Chondrocyte (in vitro differentiated cells): ENCODE results near the gene THEM5. TPM values are rescaled to one million over a fixed set of nuclear protein-coding genes. Genes with fewer than 3 reads are reported as not detected.
A peak's percentile ranks its signal among the peaks of the same experiment; 100 is the strongest.

ENCODE experiments used
- DNase-seq: peaks from one replicate; pipeline ENCODE4 v3.0.0; 2021; ENCODE audit warnings: mixed read lengths, low spot score
- H3K27ac Mint-ChIP-seq: one replicate; pipeline ENCODE4 v1.8.0; 2021; ENCODE audit warnings: mild to moderate bottlenecking, moderate library complexity, mixed read lengths; ENCODE audit not compliant: unreplicated experiment
- H3K27me3 Mint-ChIP-seq: 2 replicates; pipeline ENCODE4 v1.8.0; 2021; ENCODE audit warnings: low read depth, mixed read lengths
- H3K36me3 Mint-ChIP-seq: 2 replicates; pipeline ENCODE4 v1.8.0; 2021; ENCODE audit warnings: low read depth, mixed read lengths
- H3K4me1 Mint-ChIP-seq: 2 replicates; pipeline ENCODE4 v1.8.0; 2021; ENCODE audit warnings: low read depth, mild to moderate bottlenecking, mixed read lengths
- H3K4me3 Mint-ChIP-seq: one replicate; pipeline ENCODE4 v1.8.0; 2021; ENCODE audit warnings: mild to moderate bottlenecking, moderate library complexity, mixed read lengths; ENCODE audit not compliant: unreplicated experiment
- H3K9me3 Mint-ChIP-seq: 2 replicates; pipeline ENCODE4 v1.8.0; 2021; ENCODE audit warnings: low read depth, mixed read lengths
- CTCF ChIP-seq: fragments of 200-600 bp; sonication (generic); IDR thresholded peaks from 2 replicates; pipeline ENCODE4 v1.5.0; 2021; ENCODE audit warnings: antibody characterized with exemption, mild to moderate bottlenecking, moderate library complexity
- total RNA-seq: library from RNA; stranded (reverse); gene quantifications from 3 replicates; pipeline ENCODE4 v1.2.1, GENCODE V29; 2021

THEM5 gene
- total RNA-seq, 1 donor from 2014 or later = not detected

- TF ChIP-seq CTCF = no peak
- Mint-ChIP-seq H3K4me1 (peaks cover 5% of the 10 kb centered on the region), H3K9me3 (no peaks in the 10 kb centered on the region), H3K27ac (peak overlapping the region; percentile 36), H3K4me3 (no peak overlapping the region), H3K27me3 (no peaks in the 10 kb centered on the region), H3K36me3 (peaks cover 14% of the 10 kb centered on the region)
- DNase-seq = no peak
These were observed 39.8 kb upstream of the THEM5 start for GRCh38 chr1:151893176-151893924.

GRCh38 chr1:151892190-151892589 lies 38.7 kb upstream of the THEM5 start:
- TF ChIP-seq CTCF = no peak
- Mint-ChIP-seq H3K27me3 (no peaks in the 10 kb centered on the region), H3K4me3 (no peak overlapping the region), H3K36me3 (peaks cover 16% of the 10 kb centered on the region), H3K27ac (no peak overlapping the region), H3K4me1 (peaks cover 5% of the 10 kb centered on the region), H3K9me3 (no peaks in the 10 kb centered on the region)
- no peak for DNase-seq

- Mint-ChIP-seq H3K36me3 (peaks cover 16% of the 10 kb centered on the region), H3K4me3 (no peak overlapping the region), H3K27me3 (no peaks in the 10 kb centered on the region), H3K27ac (no peak overlapping the region), H3K4me1 (peaks cover 5% of the 10 kb centered on the region), H3K9me3 (no peaks in the 10 kb centered on the region)
- DNase-seq = no peak
- TF ChIP-seq CTCF = no peak
These were observed 38.0 kb upstream of the THEM5 start for GRCh38 chr1:151891512-151891911.

- peak; percentile 83 for TF ChIP-seq CTCF
These were observed 35.6 kb upstream of the THEM5 start for GRCh38 chr1:151888972-151889570.

GRCh38 chr1:151887028-151887427 lies 33.5 kb upstream of the THEM5 start:
- Mint-ChIP-seq H3K27ac (no peak overlapping the region), H3K4me1 (peaks cover 2% of the 10 kb centered on the region), H3K36me3 (peaks cover 11% of the 10 kb centered on the region), H3K4me3 (no peak overlapping the region), H3K9me3 (no peaks in the 10 kb centered on the region), H3K27me3 (no peaks in the 10 kb centered on the region)
- no peak for DNase-seq
- no peak for TF ChIP-seq CTCF

More at GRCh38 chr1:151888972-151889570, 35.6 kb upstream of the THEM5 start:
- Mint-ChIP-seq H3K36me3 (peaks cover 19% of the 10 kb centered on the region), H3K4me1 (peaks cover 5% of the 10 kb centered on the region), H3K27ac (no peak overlapping the region), H3K9me3 (no peaks in the 10 kb centered on the region), H3K4me3 (no peak overlapping the region), H3K27me3 (no peaks in the 10 kb centered on the region)
- no peak for DNase-seq
